ENCODE data around the gene WNK2.
A peak's percentile ranks its signal among the peaks of the same experiment; 100 is the strongest.
"Not testable (repeated sequence)": the region's sequence is repeated elsewhere in the genome, so short reads cannot be mapped to it uniquely, and the experiment has no call there.

Gene WNK2

GRCh38 chr9:93346231-93347112, 162.5 kb downstream of the WNK2 start:
- Histone ChIP-seq H2BK12ac (ENCODE audit: low read length) (no peak overlapping the region), H3K23ac (ENCODE audit: low read depth, low read length, poor library complexity) (peak overlapping the region; percentile 52), H2BK5ac (ENCODE audit: low read length) (no peak overlapping the region), H3K27me3 (ENCODE audit: control insufficient read depth in 3 of 3, insufficient read depth in 3 of 3, low read depth in 1 of 3, low read length in 3 of 3) (peaks cover 5 to 35% (median 21%) of the 10 kb centered on the region in 3 experiments), H3K27ac (replicated peaks; ENCODE audit: low read length) (no peak overlapping the region), H3K36me3 (replicated peaks in 1 of 2; ENCODE audit: control insufficient read depth in 2 of 2, insufficient read depth in 2 of 2, low read length in 2 of 2) (no peaks in the 10 kb centered on the region), H4K8ac (ENCODE audit: low read depth, low read length) (peak overlapping the region; percentile 6), H3K9ac (ENCODE audit: low read depth, low read length, poor library complexity) (peak overlapping the region; percentile 86), H4K91ac (ENCODE audit: low read depth, low read length, poor library complexity) (no peak overlapping the region), H2BK15ac (ENCODE audit: low read length) (peak overlapping the region; percentile 97), H3K79me1 (ENCODE audit: low read depth, low read length) (no peaks in the 10 kb centered on the region), H3K9me3 (replicated peaks in 1 of 2; ENCODE audit: control insufficient read depth in 2 of 2, insufficient read depth in 1 of 2, low read depth in 1 of 2, low read length in 2 of 2) (no peaks in the 10 kb centered on the region), H2BK120ac (ENCODE audit: low read depth, low read length) (no peak overlapping the region), H2AFZ (ENCODE audit: low read length) (peak overlapping the region; percentile 89), H2AK5ac (ENCODE audit: low read depth, low read length) (no peak overlapping the region), H3K4me3 (ENCODE audit: low read length in 2 of 2) (peak overlapping the region; percentile 40 to 76), H3K4me2 (ENCODE audit: insufficient read depth, low read length, poor library complexity, severe bottlenecking) (peak overlapping the region; percentile 89), H3K4ac (ENCODE audit: low read length) (no peak overlapping the region), H3K4me1 (ENCODE audit: control insufficient read depth in 2 of 2, insufficient read depth in 1 of 2, low read depth in 1 of 2, low read length in 2 of 2) (peaks cover 4 to 5% of the 10 kb centered on the region in 2 donors), H3K18ac (ENCODE audit: low read length) (peak overlapping the region; percentile 89), H3K14ac (ENCODE audit: low read length) (peak overlapping the region; percentile 94)
- peak; percentile 36 for DNase-seq (ENCODE audit: low spot score)
- no CpG with 5 or more reads among the region's 66 CpGs for WGBS, 2 donors (ENCODE audit: extremely low coverage in 2 of 2, insufficient read length in 2 of 2, insufficient replicate concordance in 1 of 2)

GRCh38 chr9:93347371-93347975, 163.5 kb downstream of the WNK2 start:
- H3K14ac ChIP-seq (ENCODE audit: low read length); H2BK5ac ChIP-seq (ENCODE audit: low read length); H3K18ac ChIP-seq (ENCODE audit: low read length); DNase-seq (ENCODE audit: low spot score); H3K79me1 ChIP-seq (ENCODE audit: low read depth, low read length); H2BK15ac ChIP-seq (ENCODE audit: low read length); H3K23ac ChIP-seq (ENCODE audit: low read depth, low read length, poor library complexity); H4K91ac ChIP-seq (ENCODE audit: low read depth, low read length, poor library complexity); H3K4me1 ChIP-seq (ENCODE audit: control insufficient read depth in 2 of 2, insufficient read depth in 1 of 2, low read depth in 1 of 2, low read length in 2 of 2); H2BK12ac ChIP-seq (ENCODE audit: low read length); H3K4ac ChIP-seq (ENCODE audit: low read length); H2AFZ ChIP-seq (ENCODE audit: low read length); H3K9ac ChIP-seq (ENCODE audit: low read depth, low read length, poor library complexity); H3K27ac ChIP-seq (replicated peaks; ENCODE audit: low read length); H3K9me3 ChIP-seq (replicated peaks in 1 of 2; ENCODE audit: control insufficient read depth in 2 of 2, insufficient read depth in 1 of 2, low read depth in 1 of 2, low read length in 2 of 2); H3K4me3 ChIP-seq (ENCODE audit: low read length in 2 of 2); H3K36me3 ChIP-seq (replicated peaks in 1 of 2; ENCODE audit: control insufficient read depth in 2 of 2, insufficient read depth in 2 of 2, low read length in 2 of 2); H4K8ac ChIP-seq (ENCODE audit: low read depth, low read length); H2BK120ac ChIP-seq (ENCODE audit: low read depth, low read length); H2AK5ac ChIP-seq (ENCODE audit: low read depth, low read length); H3K4me2 ChIP-seq (ENCODE audit: insufficient read depth, low read length, poor library complexity, severe bottlenecking): not testable (repeated sequence)
- no CpG with 5 or more reads among the region's 9 CpGs for WGBS, 2 donors (ENCODE audit: extremely low coverage in 2 of 2, insufficient read length in 2 of 2, insufficient replicate concordance in 1 of 2)
- H3K27me3 ChIP-seq (ENCODE audit: control insufficient read depth in 3 of 3, insufficient read depth in 3 of 3, low read depth in 1 of 3, low read length in 3 of 3), result peaks cover 5 to 35% (median 21%) of the 10 kb centered on the region in 3 experiments

- H3K18ac ChIP-seq (ENCODE audit: low read length); H3K9ac ChIP-seq (ENCODE audit: low read depth, low read length, poor library complexity); H2BK5ac ChIP-seq (ENCODE audit: low read length); H2BK15ac ChIP-seq (ENCODE audit: low read length); H3K4me3 ChIP-seq (ENCODE audit: low read length in 2 of 2); H3K4me2 ChIP-seq (ENCODE audit: insufficient read depth, low read length, poor library complexity, severe bottlenecking); H3K27ac ChIP-seq (replicated peaks; ENCODE audit: low read length); H2AK5ac ChIP-seq (ENCODE audit: low read depth, low read length); H4K8ac ChIP-seq (ENCODE audit: low read depth, low read length); H3K23ac ChIP-seq (ENCODE audit: low read depth, low read length, poor library complexity); H2BK12ac ChIP-seq (ENCODE audit: low read length); H2AFZ ChIP-seq (ENCODE audit: low read length); DNase-seq (ENCODE audit: low spot score); H3K14ac ChIP-seq (ENCODE audit: low read length); H3K4ac ChIP-seq (ENCODE audit: low read length); H3K36me3 ChIP-seq (replicated peaks in 1 of 2; ENCODE audit: control insufficient read depth in 2 of 2, insufficient read depth in 2 of 2, low read length in 2 of 2); H3K27me3 ChIP-seq (ENCODE audit: control insufficient read depth in 3 of 3, insufficient read depth in 3 of 3, low read depth in 1 of 3, low read length in 3 of 3); H3K9me3 ChIP-seq (replicated peaks in 1 of 2; ENCODE audit: control insufficient read depth in 2 of 2, insufficient read depth in 1 of 2, low read depth in 1 of 2, low read length in 2 of 2); H3K79me1 ChIP-seq (ENCODE audit: low read depth, low read length); H4K91ac ChIP-seq (ENCODE audit: low read depth, low read length, poor library complexity); H3K4me1 ChIP-seq (ENCODE audit: control insufficient read depth in 2 of 2, insufficient read depth in 1 of 2, low read depth in 1 of 2, low read length in 2 of 2); H2BK120ac ChIP-seq (ENCODE audit: low read depth, low read length): not testable (repeated sequence)
- no CpG with 5 or more reads among the region's 14 CpGs for WGBS, 2 donors (ENCODE audit: extremely low coverage in 2 of 2, insufficient read length in 2 of 2, insufficient replicate concordance in 1 of 2)
These were observed 169.7 kb downstream of the WNK2 start for GRCh38 chr9:93353413-93354310.

Data from neuronal stem cell (in vitro differentiated cells).